HepG2 (cell line): ENCODE data around the gene STRIP1.

Source experiments
- ETV5 ChIP-seq: IDR thresholded peaks from 2 replicates; pipeline ENCODE4 v1.6.1; 2018; ENCODE audit warnings: missing biosample characterization, missing genetic modification reagents, inconsistent platforms, borderline replicate concordance
- RAD51 ChIP-seq: fragments of 450-650 bp; IDR thresholded peaks from 2 replicates; pipeline ENCODE4 v1.6.1; 2016; ENCODE audit warnings: borderline replicate concordance
- ZNF589 ChIP-seq: sonication (generic); formaldehyde crosslinking; conservative IDR thresholded peaks from 2 replicates; pipeline ENCODE4 v1.8.0; 2022; ENCODE audit warnings: mild to moderate bottlenecking, moderate library complexity, missing genetic modification reagents
- TF ChIP-seq, protein P1 (sequence below), 2 experiments: sonication (generic) in 1 of 2; formaldehyde crosslinking in 1 of 2; IDR thresholded peaks; 2 replicates each; pipeline versions ENCODE4 v1.4.0 to v1.6.1; 2016 to 2020; ENCODE audit warnings: borderline replicate concordance in 1 of 2, low read depth in 1 of 2, mild to moderate bottlenecking in 1 of 2, missing genetic modification reagents in 1 of 2
- TF ChIP-seq, protein P2 (sequence below): sonication (generic); formaldehyde crosslinking; IDR thresholded peaks from 2 replicates; pipeline ENCODE4 v1.5.0; 2020; ENCODE audit warnings: mild to moderate bottlenecking, missing genetic modification reagents, moderate library complexity

DNA sequence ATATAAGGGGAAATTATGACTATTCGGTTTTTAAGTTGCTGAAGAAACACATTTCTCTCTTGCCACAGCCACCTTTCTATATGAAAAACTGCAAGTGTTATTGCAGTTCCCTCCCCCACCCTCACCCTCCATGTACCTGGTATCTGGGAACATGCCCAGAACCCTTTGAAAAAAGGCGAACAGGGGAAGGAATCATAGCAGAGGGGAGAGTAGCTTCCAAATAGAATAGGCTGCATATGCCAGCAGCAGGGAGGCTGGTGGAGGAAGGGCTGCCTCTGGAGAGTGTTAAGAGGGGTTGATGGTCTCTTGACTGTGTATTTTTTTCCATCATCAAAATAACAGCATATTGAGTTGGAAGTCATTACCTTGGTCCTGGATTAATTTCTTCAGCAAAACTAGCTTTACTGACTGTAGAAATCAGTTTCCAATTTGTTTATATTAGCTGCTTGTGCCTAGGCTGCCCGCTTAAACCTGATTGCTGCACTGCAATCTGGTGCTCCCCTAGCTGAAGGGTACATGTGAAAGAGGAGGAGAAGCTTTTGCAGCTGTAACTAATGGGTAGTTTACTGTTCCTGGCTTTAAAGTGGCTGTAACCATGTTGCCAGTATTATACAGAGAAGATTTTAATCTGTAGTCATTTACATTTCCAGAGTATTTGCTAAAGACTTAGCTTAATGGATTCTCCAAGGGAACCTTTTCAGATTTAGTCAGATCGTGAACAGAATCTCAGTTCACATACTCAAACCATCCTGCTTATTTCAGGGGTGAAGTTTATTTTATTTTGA, 27.2 kb upstream of the STRIP1 start:
- TF ChIP-seq ZNF589 (CRISPR knock-in tag) (no peak), RAD51 (no peak), ETV5 (CRISPR knock-in tag) (no peak)
- TF ChIP-seq, protein P1, sequence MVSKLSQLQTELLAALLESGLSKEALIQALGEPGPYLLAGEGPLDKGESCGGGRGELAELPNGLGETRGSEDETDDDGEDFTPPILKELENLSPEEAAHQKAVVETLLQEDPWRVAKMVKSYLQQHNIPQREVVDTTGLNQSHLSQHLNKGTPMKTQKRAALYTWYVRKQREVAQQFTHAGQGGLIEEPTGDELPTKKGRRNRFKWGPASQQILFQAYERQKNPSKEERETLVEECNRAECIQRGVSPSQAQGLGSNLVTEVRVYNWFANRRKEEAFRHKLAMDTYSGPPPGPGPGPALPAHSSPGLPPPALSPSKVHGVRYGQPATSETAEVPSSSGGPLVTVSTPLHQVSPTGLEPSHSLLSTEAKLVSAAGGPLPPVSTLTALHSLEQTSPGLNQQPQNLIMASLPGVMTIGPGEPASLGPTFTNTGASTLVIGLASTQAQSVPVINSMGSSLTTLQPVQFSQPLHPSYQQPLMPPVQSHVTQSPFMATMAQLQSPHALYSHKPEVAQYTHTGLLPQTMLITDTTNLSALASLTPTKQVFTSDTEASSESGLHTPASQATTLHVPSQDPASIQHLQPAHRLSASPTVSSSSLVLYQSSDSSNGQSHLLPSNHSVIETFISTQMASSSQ (IDR thresholded peaks at IDR 0.05; ENCODE audit: low read depth) = no peak
- TF ChIP-seq, protein P1 (CRISPR knock-in tag; IDR thresholded peaks at IDR 0.05; ENCODE audit: borderline replicate concordance) = no peak
- TF ChIP-seq, protein P2, sequence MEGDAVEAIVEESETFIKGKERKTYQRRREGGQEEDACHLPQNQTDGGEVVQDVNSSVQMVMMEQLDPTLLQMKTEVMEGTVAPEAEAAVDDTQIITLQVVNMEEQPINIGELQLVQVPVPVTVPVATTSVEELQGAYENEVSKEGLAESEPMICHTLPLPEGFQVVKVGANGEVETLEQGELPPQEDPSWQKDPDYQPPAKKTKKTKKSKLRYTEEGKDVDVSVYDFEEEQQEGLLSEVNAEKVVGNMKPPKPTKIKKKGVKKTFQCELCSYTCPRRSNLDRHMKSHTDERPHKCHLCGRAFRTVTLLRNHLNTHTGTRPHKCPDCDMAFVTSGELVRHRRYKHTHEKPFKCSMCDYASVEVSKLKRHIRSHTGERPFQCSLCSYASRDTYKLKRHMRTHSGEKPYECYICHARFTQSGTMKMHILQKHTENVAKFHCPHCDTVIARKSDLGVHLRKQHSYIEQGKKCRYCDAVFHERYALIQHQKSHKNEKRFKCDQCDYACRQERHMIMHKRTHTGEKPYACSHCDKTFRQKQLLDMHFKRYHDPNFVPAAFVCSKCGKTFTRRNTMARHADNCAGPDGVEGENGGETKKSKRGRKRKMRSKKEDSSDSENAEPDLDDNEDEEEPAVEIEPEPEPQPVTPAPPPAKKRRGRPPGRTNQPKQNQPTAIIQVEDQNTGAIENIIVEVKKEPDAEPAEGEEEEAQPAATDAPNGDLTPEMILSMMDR (CRISPR knock-in tag) = no peak
